CD4-positive, alpha-beta memory T cell (primary cell): Measurements from ENCODE around the gene LIPC. TPM values are rescaled to one million over a fixed set of nuclear protein-coding genes. Genes with fewer than 3 reads are reported as not detected.
A peak's percentile ranks its signal among the peaks of the same experiment; 100 is the strongest.

Source experiments
- CTCF ChIA-PET: fragments of 350-600 bp; sonication (Branson Sonifier 250); formaldehyde crosslinking; loops from one replicate; lab custom pipeline; 2021; ENCODE audit warnings: inconsistent platforms; ENCODE audit not compliant: partially characterized antibody; lab: Charles Lee
- POLR2A ChIA-PET: fragments of 350-600 bp; sonication (Branson Sonifier 250); formaldehyde crosslinking; loops from one replicate; lab custom pipeline; 2021; ENCODE audit not compliant: partially characterized antibody; lab: Charles Lee
- DNase-seq, 5 donors: peaks; one replicate each; pipeline versions ENCODE4 v3.0.0 to v3.0.0-alpha.2; 2020 to 2022; ENCODE audit warnings: mixed read lengths in 1 of 5
- H3K27ac ChIP-seq: one replicate; pipeline ENCODE4 v1.7.0; 2013; ENCODE audit warnings: low read depth, low read length
- H3K27me3 ChIP-seq: 2 replicates; pipeline ENCODE4 v1.7.0; 2013; ENCODE audit warnings: mild to moderate bottlenecking, low read length, moderate library complexity; ENCODE audit not compliant: insufficient read depth
- H3K36me3 ChIP-seq: 2 replicates; pipeline ENCODE4 v1.7.0; 2013; ENCODE audit warnings: mild to moderate bottlenecking, low read length, moderate library complexity; ENCODE audit not compliant: insufficient read depth
- H3K4me1 ChIP-seq: 2 replicates; pipeline ENCODE4 v1.7.0; 2013; ENCODE audit warnings: mild to moderate bottlenecking, low read length, moderate library complexity; ENCODE audit not compliant: insufficient read depth
- H3K4me3 ChIP-seq, 2 donors: one replicate each; pipeline ENCODE4 v1.7.0; 2013; ENCODE audit warnings: low read length in 2 of 2, mild to moderate bottlenecking in 1 of 2
- H3K9me3 ChIP-seq, 2 donors: one replicate each; pipeline ENCODE4 v1.7.0; 2013; ENCODE audit warnings: low read length in 2 of 2, control low read depth in 1 of 2; ENCODE audit not compliant: control insufficient read depth in 1 of 2
- H3K27ac Mint-ChIP-seq, 7 donors: one replicate each; pipeline ENCODE4 v1.8.0; 2020 to 2021; ENCODE audit warnings: mixed read lengths in 7 of 7, mild to moderate bottlenecking in 6 of 7, inconsistent platforms in 3 of 7, moderate library complexity in 3 of 7
- H3K27me3 Mint-ChIP-seq, 2 donors: one replicate each; pipeline ENCODE4 v1.8.0; 2020 to 2021; ENCODE audit warnings: mixed read lengths in 2 of 2
- H3K36me3 Mint-ChIP-seq, 2 donors: one replicate each; pipeline ENCODE4 v1.8.0; 2020 to 2021; ENCODE audit warnings: mixed read lengths in 2 of 2, inconsistent platforms in 1 of 2, mild to moderate bottlenecking in 1 of 2
- H3K4me1 Mint-ChIP-seq, 4 donors: one replicate each; pipeline ENCODE4 v1.8.0; 2020 to 2021; ENCODE audit warnings: mixed read lengths in 4 of 4, mild to moderate bottlenecking in 1 of 4
- H3K4me3 Mint-ChIP-seq, 8 donors: one replicate each; pipeline ENCODE4 v1.8.0; 2020 to 2021; ENCODE audit warnings: mixed read lengths in 8 of 8, mild to moderate bottlenecking in 7 of 8, moderate library complexity in 6 of 8, inconsistent platforms in 3 of 8
- H3K9me3 Mint-ChIP-seq, 8 donors: one replicate each; pipeline ENCODE4 v1.8.0; 2020 to 2021; ENCODE audit warnings: mixed read lengths in 8 of 8, mild to moderate bottlenecking in 5 of 8, inconsistent platforms in 3 of 8, moderate library complexity in 1 of 8
- intact Hi-C: fragments of 100-400 bp; cut with micrococcal nuclease; formaldehyde crosslinking; loops from one replicate; pipeline ENCODE4 v1.15.1; 2023
- polyA plus RNA-seq, 2 donors: library from polyadenylated mRNA; unstranded; fragments of 300-500 nt; fragmentation: Illumina TruSeq; gene quantifications; one replicate each; pipeline ENCODE4 v1.2.3, GENCODE V29; 2021
- total RNA-seq, 2 experiments: library from RNA; stranded (reverse); gene quantifications; one replicate each; pipeline ENCODE4 v1.2.3, GENCODE V29; 2021

LIPC gene
- total and polyA plus RNA-seq, 4 experiments from 2014 or later, result 0.25 to 2.4 (median 0.41) TPM; not detected in 1

GRCh38 chr15:58433597-58434333 is 2.0 kb downstream of the LIPC start:
- no peaks in the 10 kb centered on the region for H3K9me3 ChIP-seq
- Mint-ChIP-seq H3K27me3 (no peaks in the 10 kb centered on the region), H3K36me3 (no peaks in the 10 kb centered on the region), H3K27ac (no peak overlapping the region), H3K9me3 (peaks cover 0 to 3% (median 0%) of the 10 kb centered on the region in 8 donors), H3K4me3 (no peak overlapping the region), H3K4me1 (no peaks in the 10 kb centered on the region)
- POLR2A ChIA-PET, result no interaction called here
- H3K27ac ChIP-seq, result no peak overlapping the region
- no peak overlapping the region for H3K4me3 ChIP-seq
- H3K27me3 ChIP-seq, result no peaks in the 10 kb centered on the region
- intact Hi-C loops, result no loop called here
- CTCF ChIA-PET, result no interaction called here
- no peak for DNase-seq
- no peaks in the 10 kb centered on the region for H3K36me3 ChIP-seq
- no peaks in the 10 kb centered on the region for H3K4me1 ChIP-seq

GRCh38 chr15:58434334-58434875 is 2.6 kb downstream of the LIPC start:
- no peaks in the 10 kb centered on the region for H3K4me1 ChIP-seq
- Mint-ChIP-seq H3K9me3 (no peaks in the 10 kb centered on the region), H3K36me3 (no peaks in the 10 kb centered on the region), H3K27ac (no peak overlapping the region), H3K4me3 (no peak overlapping the region), H3K4me1 (peaks cover 0 to 1% (median 0%) of the 10 kb centered on the region in 4 donors), H3K27me3 (no peaks in the 10 kb centered on the region)
- intact Hi-C loops, result no loop called here
- H3K36me3 ChIP-seq, result no peaks in the 10 kb centered on the region
- H3K9me3 ChIP-seq, result no peaks in the 10 kb centered on the region
- no peak overlapping the region for H3K27ac ChIP-seq
- CTCF ChIA-PET, result no interaction called here
- no peak for DNase-seq
- no peaks in the 10 kb centered on the region for H3K27me3 ChIP-seq
- no peak overlapping the region for H3K4me3 ChIP-seq
- POLR2A ChIA-PET, result no interaction called here

DNA sequence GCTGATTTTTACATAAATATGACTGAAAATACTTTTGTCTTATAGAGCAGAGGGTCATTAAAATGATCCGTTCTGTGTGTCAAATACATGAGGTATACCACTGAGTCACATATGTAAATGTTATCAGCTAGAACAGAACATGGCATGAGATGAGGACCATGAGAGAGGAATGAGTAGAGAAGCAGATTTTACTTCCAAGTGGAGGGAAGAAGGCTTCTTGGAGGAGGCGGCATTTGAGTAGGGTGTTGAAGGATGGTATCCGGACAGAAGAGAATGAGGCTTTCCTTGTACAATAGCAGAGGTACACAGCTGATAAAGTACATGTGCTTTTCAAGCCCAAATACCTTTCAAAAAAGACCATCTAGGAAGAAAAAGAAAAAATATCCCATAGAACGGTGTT is 4.8 kb downstream of the LIPC start:
- intact Hi-C loops, result no loop called here
- Histone ChIP-seq H3K27me3 (no peaks in the 10 kb centered on the region), H3K4me3 (no peak overlapping the region), H3K4me1 (no peaks in the 10 kb centered on the region), H3K27ac (no peak overlapping the region), H3K9me3 (no peaks in the 10 kb centered on the region), H3K36me3 (no peaks in the 10 kb centered on the region)
- no peak overlapping the region for H3K27ac Mint-ChIP-seq
- H3K4me1 Mint-ChIP-seq, result peaks cover 0 to 1% (median 0%) of the 10 kb centered on the region in 4 donors
- H3K27me3 Mint-ChIP-seq, result no peaks in the 10 kb centered on the region
- no peaks in the 10 kb centered on the region for H3K9me3 Mint-ChIP-seq
- ChIA-PET POLR2A (no interaction called here), CTCF (no interaction called here)
- no peak for DNase-seq
- no peak overlapping the region for H3K4me3 Mint-ChIP-seq
- H3K36me3 Mint-ChIP-seq, result no peaks in the 10 kb centered on the region

GRCh38 chr15:58437531-58438105 is 5.8 kb downstream of the LIPC start:
- DNase-seq, result no peak
- no peaks in the 10 kb centered on the region for H3K9me3 ChIP-seq
- no peaks in the 10 kb centered on the region for H3K27me3 ChIP-seq
- intact Hi-C loops, result no loop called here
- H3K9me3 Mint-ChIP-seq, result no peaks in the 10 kb centered on the region
- ChIA-PET CTCF (no interaction called here), POLR2A (no interaction called here)
- H3K4me3 ChIP-seq, result no peak overlapping the region
- H3K27me3 Mint-ChIP-seq, result no peaks in the 10 kb centered on the region
- no peaks in the 10 kb centered on the region for H3K4me1 ChIP-seq
- H3K36me3 ChIP-seq, result no peaks in the 10 kb centered on the region
- peak overlapping the region in 2 of 7 donors; percentile 19 to 72 for H3K27ac Mint-ChIP-seq
- H3K4me1 Mint-ChIP-seq, result peaks cover 0 to 1% (median 0%) of the 10 kb centered on the region in 4 donors
- H3K36me3 Mint-ChIP-seq, result no peaks in the 10 kb centered on the region
- H3K4me3 Mint-ChIP-seq, result no peak overlapping the region
- H3K27ac ChIP-seq, result no peak overlapping the region

GRCh38 chr15:58438111-58438510 is 6.3 kb downstream of the LIPC start:
- no peak overlapping the region for H3K27ac ChIP-seq
- no peaks in the 10 kb centered on the region for H3K27me3 ChIP-seq
- CTCF ChIA-PET, result no interaction called here
- POLR2A ChIA-PET, result no interaction called here
- Mint-ChIP-seq H3K27me3 (no peaks in the 10 kb centered on the region), H3K4me3 (no peak overlapping the region), H3K4me1 (peaks cover 0 to 1% (median 0%) of the 10 kb centered on the region in 4 donors), H3K9me3 (no peaks in the 10 kb centered on the region), H3K36me3 (no peaks in the 10 kb centered on the region), H3K27ac (no peak overlapping the region)
- no peak for DNase-seq
- H3K4me3 ChIP-seq, result no peak overlapping the region
- no peaks in the 10 kb centered on the region for H3K36me3 ChIP-seq
- H3K9me3 ChIP-seq, result no peaks in the 10 kb centered on the region
- intact Hi-C loops, result no loop called here
- no peaks in the 10 kb centered on the region for H3K4me1 ChIP-seq

GRCh38 chr15:58438956-58439355 is 7.2 kb downstream of the LIPC start:
- Mint-ChIP-seq H3K27ac (peak overlapping the region in 2 of 7 donors; percentile 30 to 41), H3K4me1 (peaks cover 0 to 1% (median 0%) of the 10 kb centered on the region in 4 donors), H3K27me3 (no peaks in the 10 kb centered on the region), H3K36me3 (no peaks in the 10 kb centered on the region), H3K4me3 (no peak overlapping the region), H3K9me3 (no peaks in the 10 kb centered on the region)
- intact Hi-C loops, result no loop called here
- Histone ChIP-seq H3K36me3 (no peaks in the 10 kb centered on the region), H3K4me3 (no peak overlapping the region), H3K4me1 (no peaks in the 10 kb centered on the region), H3K9me3 (no peaks in the 10 kb centered on the region), H3K27ac (no peak overlapping the region), H3K27me3 (no peaks in the 10 kb centered on the region)
- ChIA-PET CTCF (no interaction called here), POLR2A (no interaction called here)
- DNase-seq, result peak in 4 of 5 donors; percentile 11 to 37 (median 18)

GRCh38 chr15:58440158-58440910 is 8.5 kb downstream of the LIPC start:
- H3K36me3 ChIP-seq, result no peaks in the 10 kb centered on the region
- ChIA-PET POLR2A (no interaction called here), CTCF (no interaction called here)
- no peaks in the 10 kb centered on the region for H3K27me3 Mint-ChIP-seq
- H3K4me1 ChIP-seq, result no peaks in the 10 kb centered on the region
- H3K27me3 ChIP-seq, result no peaks in the 10 kb centered on the region
- H3K4me3 ChIP-seq, result no peak overlapping the region
- peaks cover 0 to 1% (median 0%) of the 10 kb centered on the region in 4 donors for H3K4me1 Mint-ChIP-seq
- intact Hi-C loops, result no loop called here
- H3K36me3 Mint-ChIP-seq, result no peaks in the 10 kb centered on the region
- DNase-seq, result no peak
- H3K4me3 Mint-ChIP-seq, result no peak overlapping the region
- no peaks in the 10 kb centered on the region for H3K9me3 Mint-ChIP-seq
- peak overlapping the region in 2 of 7 donors; percentile 13 to 42 for H3K27ac Mint-ChIP-seq
- no peak overlapping the region for H3K27ac ChIP-seq
- no peaks in the 10 kb centered on the region for H3K9me3 ChIP-seq
